Ovary (tissue), 9 donors: ENCODE results near the gene PLEKHH1. TPM values are rescaled to one million over a fixed set of nuclear protein-coding genes. Genes with fewer than 3 reads are reported as not detected.

Source experiments
- DNase-seq, 5 donors: peaks; one replicate each; pipeline ENCODE4 v3.0.0-alpha.2; 2019 to 2020
- H3K27ac ChIP-seq, 2 donors: fragments of 200-600 bp; one replicate each; pipeline versions ENCODE4 v1.5.1 to v1.8.0; 2019 to 2022
- H3K27me3 ChIP-seq: fragments of 200-600 bp; one replicate; pipeline ENCODE4 v1.8.0; 2022
- H3K36me3 ChIP-seq: fragments of 200-600 bp; sonication (generic); one replicate; pipeline ENCODE4 v1.5.1; 2019
- H3K4me1 ChIP-seq: one replicate; pipeline ENCODE4 v1.8.1; 2013; ENCODE audit warnings: mild to moderate bottlenecking, moderate library complexity; ENCODE audit not compliant: insufficient read depth
- H3K4me3 ChIP-seq: fragments of 200-600 bp; sonication (generic); one replicate; pipeline ENCODE4 v1.5.1; 2017
- H3K9me3 ChIP-seq, 2 donors: fragments of 200-600 bp in 1 of 2; sonication (generic) in 1 of 2; one replicate each; pipeline versions ENCODE4 v1.5.1 to v1.8.1; 2013 to 2019; ENCODE audit warnings: mild to moderate bottlenecking in 1 of 2, moderate library complexity in 1 of 2
- EP300 ChIP-seq: sonication (generic); formaldehyde crosslinking; IDR thresholded peaks from one replicate; pipeline ENCODE4 v1.6.1; 2017; ENCODE audit warnings: antibody characterized with exemption
- POLR2A ChIP-seq: fragments of 450-650 bp; IDR thresholded peaks from one replicate; pipeline ENCODE4 v1.6.1; 2017; ENCODE audit warnings: antibody characterized with exemption, mild to moderate bottlenecking, moderate library complexity
- WGBS, 3 donors: extraction: QIAGEN DNeasy Blood & Tissue Kit in 1 of 3; methylation state at CpG; one replicate each; pipeline versions ENCODE4 v1.1.5 to v1.1.7; 2013 to 2017; 5-methylcytosine and 5-hydroxymethylcytosine counted together
- intact Hi-C, 4 donors: fragments of 100-400 bp; cut with DNase I; formaldehyde crosslinking; loops; one replicate each; pipeline versions ENCODE4 v1.11.0 to v1.15.1; 2022 to 2023
- polyA plus RNA-seq, 2 donors: library from polyadenylated mRNA; stranded (reverse); fragments of 200-250 nt in 1 of 2; fragments of 350-450 nt in 1 of 2; fragmentation: Illumina TruSeq in 1 of 2; extraction: RNeasy Lipid Tissue Mini Kit (QIAGEN cat#74804) in 1 of 2; gene quantifications; one replicate each; pipeline ENCODE4 v1.2.3, GENCODE V29; 2013 to 2014
- total RNA-seq, 7 donors: library from RNA; depleted of rRNA in 2 of 7; stranded (reverse); fragments of >200 nt in 2 of 7; fragmentation: NEBNext Ultra II Directional in 3 of 7; extraction: Animal tissue kit (Norgen Biotek cat#: 25700) in 3 of 7; gene quantifications; one replicate each; pipeline versions ENCODE4 v1.1.0 to v1.2.4, GENCODE V29; 2016 to 2023
- TF ChIP-seq, protein P1 (sequence below), 3 donors: fragments of 450-650 bp in 2 of 3; fragments of 200-600 bp in 1 of 3; IDR thresholded peaks; one replicate each; pipeline versions ENCODE4 v1.5.1 to v1.8.0; 2016 to 2022; ENCODE audit warnings: antibody characterized with exemption in 3 of 3, mild to moderate bottlenecking in 1 of 3
- donor health status: DM: no; HTN: no; CAD: no; lungs with moderate emphysema.
- donor health status: DM: no; HTN: no; CAD: no.
- donor health status: Bipolar disorder and iron deficiency.
- donor health status: DM: yes; HTN: yes; CAD: no.
- donor health status: DM: no; HTN: no; CAD: no.
- donor health status: DM: yes; HTN: yes; CAD: no.

The PLEKHH1 gene
- total and polyA plus RNA-seq, 9 donors = 0.78 to 15.7 (median 3.9) TPM

DNA sequence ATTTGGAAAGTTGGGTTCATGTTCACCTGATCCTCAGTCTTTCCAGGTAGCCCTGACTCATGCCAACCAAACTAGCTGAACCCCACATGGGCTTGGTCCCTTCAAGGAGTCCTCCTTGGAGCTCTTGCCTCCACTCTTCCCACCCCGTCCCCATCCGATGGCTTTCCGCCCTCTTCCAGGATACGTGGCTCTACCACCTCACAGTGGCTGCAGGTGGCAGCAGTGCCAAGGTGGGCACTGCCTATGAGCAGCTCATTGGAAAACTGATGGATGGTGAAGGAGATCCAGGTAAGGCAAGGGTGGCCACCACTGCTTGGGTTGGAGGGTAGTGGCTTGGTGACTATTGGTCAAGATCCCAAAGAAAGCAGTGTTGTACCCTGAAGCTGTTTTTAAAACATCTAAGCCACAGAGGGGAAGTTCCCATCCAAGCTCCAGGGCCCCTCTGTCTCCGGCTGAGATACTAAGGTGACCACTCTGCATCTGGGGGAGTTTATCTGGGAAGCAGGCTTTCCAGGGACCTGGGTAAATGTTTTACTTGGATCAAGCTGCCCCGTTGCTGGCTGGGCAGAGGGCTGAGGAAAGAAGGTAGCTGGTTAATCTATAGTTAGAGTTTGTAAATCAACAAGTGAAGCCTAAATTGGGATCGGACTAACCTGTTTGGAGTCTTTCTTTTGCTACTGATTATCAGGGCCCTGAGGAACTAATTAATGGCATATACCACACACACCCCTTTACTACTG lies 43.3 kb downstream of the PLEKHH1 start:
- whole genome bisulfite sequencing, 3 donors = 91 to 93% (median 92%) methylated on average over 7 of the region's 7 CpGs
- no peak overlapping the region for H3K27ac ChIP-seq
- H3K9me3 ChIP-seq = no peaks in the 10 kb centered on the region
- intact Hi-C loops = loop anchor here in 2 of 4 donors (10.0 kb wide), 2 partner anchors 128 to 152 kb away; partner anchors contain the start of gene RDH12 (in 1 of the 2)
- H3K4me3 ChIP-seq = no peak overlapping the region
- TF ChIP-seq, protein P1, sequence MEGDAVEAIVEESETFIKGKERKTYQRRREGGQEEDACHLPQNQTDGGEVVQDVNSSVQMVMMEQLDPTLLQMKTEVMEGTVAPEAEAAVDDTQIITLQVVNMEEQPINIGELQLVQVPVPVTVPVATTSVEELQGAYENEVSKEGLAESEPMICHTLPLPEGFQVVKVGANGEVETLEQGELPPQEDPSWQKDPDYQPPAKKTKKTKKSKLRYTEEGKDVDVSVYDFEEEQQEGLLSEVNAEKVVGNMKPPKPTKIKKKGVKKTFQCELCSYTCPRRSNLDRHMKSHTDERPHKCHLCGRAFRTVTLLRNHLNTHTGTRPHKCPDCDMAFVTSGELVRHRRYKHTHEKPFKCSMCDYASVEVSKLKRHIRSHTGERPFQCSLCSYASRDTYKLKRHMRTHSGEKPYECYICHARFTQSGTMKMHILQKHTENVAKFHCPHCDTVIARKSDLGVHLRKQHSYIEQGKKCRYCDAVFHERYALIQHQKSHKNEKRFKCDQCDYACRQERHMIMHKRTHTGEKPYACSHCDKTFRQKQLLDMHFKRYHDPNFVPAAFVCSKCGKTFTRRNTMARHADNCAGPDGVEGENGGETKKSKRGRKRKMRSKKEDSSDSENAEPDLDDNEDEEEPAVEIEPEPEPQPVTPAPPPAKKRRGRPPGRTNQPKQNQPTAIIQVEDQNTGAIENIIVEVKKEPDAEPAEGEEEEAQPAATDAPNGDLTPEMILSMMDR (IDR thresholded peaks at IDR 0.05) = no peak
- no peak for TF ChIP-seq POLR2A
- no peak for TF ChIP-seq EP300
- no peaks in the 10 kb centered on the region for H3K4me1 ChIP-seq
- H3K27me3 ChIP-seq = no peaks in the 10 kb centered on the region
- no peaks in the 10 kb centered on the region for H3K36me3 ChIP-seq
- no peak for DNase-seq

GRCh38 chr14:67577181-67577808 lies 44.2 kb downstream of the PLEKHH1 start:
- H3K4me1 ChIP-seq = no peaks in the 10 kb centered on the region
- no peaks in the 10 kb centered on the region for H3K27me3 ChIP-seq
- no peaks in the 10 kb centered on the region for H3K36me3 ChIP-seq
- 71 to 80% (median 74%) methylated on average over 13 of the region's 13 CpGs for WGBS, 3 donors
- intact Hi-C loops = loop anchor here in 2 of 4 donors (10.0 kb wide), 2 partner anchors 128 to 152 kb away; partner anchors contain the start of gene RDH12 (in 1 of the 2)
- H3K9me3 ChIP-seq = no peaks in the 10 kb centered on the region
- no peak for DNase-seq
- no peak overlapping the region for H3K27ac ChIP-seq
- TF ChIP-seq EP300 (no peak), POLR2A (no peak)
- TF ChIP-seq, protein P1 (IDR thresholded peaks at IDR 0.05) = no peak
- H3K4me3 ChIP-seq = no peak overlapping the region

DNA sequence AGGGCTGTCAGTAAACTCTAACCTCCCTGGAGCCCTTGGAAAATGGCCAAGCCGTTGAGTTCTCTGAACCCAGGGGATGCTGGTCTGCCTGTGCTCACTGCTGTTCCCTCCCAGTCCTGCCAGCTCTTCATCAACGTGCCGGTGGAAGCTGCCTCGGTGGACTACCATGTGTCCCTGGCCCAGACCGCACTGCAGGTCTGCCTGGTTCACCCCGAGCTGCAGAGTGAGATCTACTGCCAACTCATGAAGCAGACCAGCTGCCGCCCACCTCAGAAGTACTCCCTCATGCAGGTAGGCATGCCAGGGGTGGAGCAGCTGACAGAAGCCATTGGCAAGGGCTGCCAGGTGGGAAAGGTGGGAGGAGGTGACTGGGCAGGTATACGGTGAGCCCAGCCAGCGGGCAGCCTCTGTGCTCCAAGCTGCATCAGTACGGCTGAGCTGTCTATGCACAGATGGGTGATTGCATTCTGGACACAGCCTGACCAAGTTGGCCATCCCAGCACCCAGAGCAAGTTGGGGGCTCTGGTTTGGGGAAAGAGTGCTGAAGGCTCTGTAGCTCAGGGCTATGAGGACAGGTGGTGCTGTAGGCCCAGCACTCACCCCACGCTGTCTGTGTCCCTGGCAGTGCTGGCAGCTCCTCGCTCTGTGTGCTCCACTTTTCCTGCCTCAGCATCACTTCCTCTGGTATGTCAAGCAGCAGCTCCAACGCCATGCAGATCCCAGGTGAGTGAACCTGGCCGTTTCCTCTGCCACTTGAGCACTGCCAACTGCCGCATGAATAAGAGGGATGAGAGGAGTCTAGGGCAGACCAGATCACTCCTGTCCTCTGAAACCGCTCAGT lies 45.0 kb downstream of the PLEKHH1 start:
- no peaks in the 10 kb centered on the region for H3K4me1 ChIP-seq
- H3K36me3 ChIP-seq = no peaks in the 10 kb centered on the region
- 73 to 79% (median 76%) methylated on average over 16 of the region's 16 CpGs for WGBS, 3 donors
- no peaks in the 10 kb centered on the region for H3K27me3 ChIP-seq
- H3K4me3 ChIP-seq = no peak overlapping the region
- no peaks in the 10 kb centered on the region for H3K9me3 ChIP-seq
- H3K27ac ChIP-seq = no peak overlapping the region
- intact Hi-C loops = loop anchor here in 2 of 4 donors (10.0 kb wide), 2 partner anchors 127 to 153 kb away; partner anchors contain the start of gene RDH12 (in 1 of the 2)
- no peak for DNase-seq
- TF ChIP-seq EP300 = no peak
- TF ChIP-seq POLR2A = no peak
- TF ChIP-seq, protein P1 (IDR thresholded peaks at IDR 0.05) = no peak

DNA sequence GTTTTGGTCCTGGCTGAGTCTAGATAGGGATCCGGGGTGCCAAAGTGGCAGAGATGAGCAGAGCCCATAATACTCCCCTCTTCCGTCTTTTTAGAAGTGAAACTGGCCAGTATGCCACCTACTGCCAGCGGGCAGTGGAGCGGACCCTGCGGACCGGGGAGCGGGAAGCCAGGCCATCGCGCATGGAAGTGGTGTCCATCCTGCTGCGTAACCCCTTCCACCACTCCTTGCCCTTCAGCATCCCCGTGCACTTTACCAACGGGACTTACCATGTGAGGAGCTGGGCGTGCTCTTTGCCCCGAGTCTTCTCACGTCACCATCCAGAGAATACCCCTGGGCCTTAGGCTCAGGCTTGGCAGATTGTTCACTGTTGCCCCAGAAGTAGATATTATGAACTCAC lies 46.0 kb downstream of the PLEKHH1 start:
- Histone ChIP-seq H3K36me3 (no peaks in the 10 kb centered on the region), H3K27ac (no peak overlapping the region), H3K4me3 (no peak overlapping the region), H3K9me3 (no peaks in the 10 kb centered on the region), H3K27me3 (no peaks in the 10 kb centered on the region), H3K4me1 (no peaks in the 10 kb centered on the region)
- WGBS, 3 donors = 80 to 89% (median 84%) methylated on average over 15 of the region's 15 CpGs
- intact Hi-C loops = loop anchor here in 2 of 4 donors (10.0 kb wide), 2 partner anchors 126 to 154 kb away; partner anchors contain the start of gene RDH12 (in 1 of the 2)
- TF ChIP-seq, protein P1 (IDR thresholded peaks at IDR 0.05) = no peak
- TF ChIP-seq EP300 (no peak), POLR2A (no peak)
- DNase-seq = no peak
